NCI-H1694 (cell line): ENCODE measurements around the gene TPRG1.
"Not testable (repeated sequence)": the region's sequence is repeated elsewhere in the genome, so short reads cannot be mapped to it uniquely, and the experiment has no call there.

Experiments
- DNase-seq: peaks from one replicate; lab custom pipeline; 2025; lab: John Stamatoyannopoulos, UW

The TPRG1 gene

DNA sequence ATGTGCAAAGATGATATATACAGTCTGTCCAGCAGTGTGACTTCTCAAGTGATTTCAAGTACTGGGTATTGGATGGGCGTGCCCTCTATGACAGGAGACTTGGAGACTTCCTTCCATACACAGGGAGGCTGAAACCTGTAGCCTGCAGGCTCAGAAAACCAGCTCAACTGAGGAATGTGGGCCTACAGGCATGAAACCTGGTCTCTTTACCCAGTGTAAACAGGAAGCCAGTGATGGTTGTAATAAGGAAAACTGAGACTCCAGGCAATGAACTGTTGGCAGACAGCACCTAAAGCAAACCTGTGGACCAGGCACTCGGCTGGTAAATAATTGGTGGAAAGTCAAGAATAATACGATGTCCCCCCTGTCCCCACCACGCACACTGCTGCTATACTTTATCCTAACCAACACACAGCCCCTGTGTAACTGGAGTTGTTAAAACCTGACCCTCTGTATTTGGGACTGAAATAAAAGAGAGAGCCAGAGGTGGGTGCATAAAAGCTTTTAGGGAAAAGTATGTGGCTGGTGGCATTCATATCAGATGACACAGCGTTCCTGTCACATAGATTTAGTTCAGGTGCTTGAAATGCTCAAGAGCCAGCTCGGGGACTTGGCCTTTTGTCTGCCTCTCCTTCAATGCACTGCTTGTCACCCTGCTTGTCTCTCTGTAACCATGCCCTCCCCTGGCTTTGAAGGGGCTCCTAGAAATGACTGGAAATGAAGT, 144.7 kb downstream of the TPRG1 start:
- no peak for DNase-seq

DNA sequence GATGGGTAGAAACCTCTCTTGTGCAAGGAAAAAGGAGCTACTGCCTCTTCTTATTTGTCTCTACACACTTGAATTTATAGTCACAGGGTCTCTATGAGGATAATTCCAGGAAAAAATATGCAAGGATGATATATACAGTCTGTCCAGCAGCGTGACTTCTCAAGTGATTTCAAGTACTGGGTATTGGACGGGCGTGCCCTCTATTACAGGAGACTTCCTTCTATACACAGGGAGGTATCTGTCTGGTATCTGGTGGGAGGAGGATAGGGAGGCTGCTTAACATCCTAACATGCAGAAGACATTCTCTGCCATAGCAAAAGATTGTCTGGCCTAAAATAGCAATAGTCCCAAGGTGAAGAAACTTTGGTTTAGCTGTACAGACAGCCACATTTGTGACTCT, 146.1 kb downstream of the TPRG1 start:
- DNase-seq: no peak

DNA sequence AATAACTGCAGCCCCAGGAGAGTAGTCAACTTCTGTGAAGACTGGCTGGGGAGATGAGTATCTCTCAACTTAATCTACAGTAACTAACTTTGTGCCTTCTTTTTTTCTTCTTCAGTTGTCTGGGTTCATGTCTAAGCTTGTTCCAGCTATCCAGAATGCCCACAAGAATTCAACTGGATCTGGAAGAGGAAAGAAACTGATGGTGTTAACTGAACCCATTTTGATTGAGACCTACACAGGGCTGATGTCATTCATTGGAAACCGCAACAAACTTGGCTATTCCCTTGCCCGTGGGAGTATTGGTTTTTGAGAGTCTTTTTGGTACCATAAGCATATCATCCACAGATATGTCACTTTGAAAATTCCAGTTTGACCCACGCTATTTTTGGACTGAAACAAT, 148.7 kb downstream of the TPRG1 start:
- DNase-seq: no peak

DNA sequence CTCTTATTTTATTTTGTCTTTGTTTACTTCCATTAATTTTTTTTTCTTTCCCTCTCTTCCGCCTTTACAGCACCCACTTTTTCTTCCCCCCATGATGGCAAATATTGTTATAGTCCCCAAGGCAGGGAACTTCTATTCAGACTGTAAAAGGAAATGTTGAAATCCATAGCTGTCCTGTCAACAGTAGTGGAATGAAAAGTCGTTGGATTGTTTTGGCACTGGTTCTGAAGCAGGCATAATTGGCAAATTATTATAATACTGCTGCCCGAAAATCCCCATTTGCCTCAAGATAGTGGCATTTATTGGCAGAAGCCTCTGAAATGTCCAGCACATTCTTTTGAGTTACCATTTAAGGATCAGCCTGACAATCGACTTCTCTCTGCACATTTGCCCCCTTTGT, 150.6 kb downstream of the TPRG1 start:
- DNase-seq: no peak

DNA sequence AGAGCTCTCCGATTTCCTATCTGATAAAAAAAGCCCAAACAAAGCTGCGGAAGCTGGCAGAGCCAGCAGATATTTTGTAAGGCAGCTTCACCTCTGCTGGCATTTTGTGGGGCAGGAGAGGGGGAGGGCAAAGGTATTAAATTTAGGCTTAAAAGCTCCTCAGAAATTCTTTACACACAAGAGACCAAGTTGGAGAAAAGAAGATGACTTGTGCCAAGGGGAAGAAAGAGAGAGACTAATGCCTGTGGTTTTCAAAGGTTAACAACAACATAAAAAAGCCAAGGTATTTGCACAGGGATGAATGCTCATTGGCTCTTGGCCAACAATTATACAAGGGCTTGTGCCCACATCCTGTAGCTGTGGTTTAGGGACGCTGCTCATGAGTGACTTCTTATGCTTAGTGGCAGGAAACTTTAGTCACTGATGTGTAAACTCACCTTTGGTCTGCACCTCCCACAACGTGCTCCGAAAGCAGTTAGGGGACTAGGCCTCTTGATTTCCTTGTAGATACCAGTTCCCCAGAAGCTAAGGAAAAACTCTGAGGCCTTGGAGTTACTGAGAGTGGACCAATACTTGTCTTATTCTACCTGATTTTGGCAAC, 152.9 kb downstream of the TPRG1 start:
- no peak for DNase-seq

DNA sequence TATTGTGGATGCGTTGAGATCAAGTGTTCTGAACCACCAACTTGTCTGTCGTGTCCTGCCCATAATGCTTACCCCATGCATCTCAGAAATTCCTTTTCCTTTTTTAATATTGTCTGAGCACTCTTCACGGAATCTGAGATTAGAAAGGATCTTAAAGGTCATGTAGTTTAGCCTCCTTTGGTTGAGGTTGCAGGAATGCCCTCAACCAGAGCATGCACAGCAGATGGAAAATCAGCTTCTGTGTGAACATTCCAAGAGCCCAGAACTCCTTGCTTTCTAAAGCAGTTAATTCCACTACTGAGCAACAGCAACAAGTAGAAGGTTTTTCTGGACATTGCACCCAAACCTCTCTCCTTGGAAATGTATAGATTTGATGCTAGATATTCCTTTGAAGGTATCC, 153.7 kb downstream of the TPRG1 start:
- DNase-seq: no peak

DNA sequence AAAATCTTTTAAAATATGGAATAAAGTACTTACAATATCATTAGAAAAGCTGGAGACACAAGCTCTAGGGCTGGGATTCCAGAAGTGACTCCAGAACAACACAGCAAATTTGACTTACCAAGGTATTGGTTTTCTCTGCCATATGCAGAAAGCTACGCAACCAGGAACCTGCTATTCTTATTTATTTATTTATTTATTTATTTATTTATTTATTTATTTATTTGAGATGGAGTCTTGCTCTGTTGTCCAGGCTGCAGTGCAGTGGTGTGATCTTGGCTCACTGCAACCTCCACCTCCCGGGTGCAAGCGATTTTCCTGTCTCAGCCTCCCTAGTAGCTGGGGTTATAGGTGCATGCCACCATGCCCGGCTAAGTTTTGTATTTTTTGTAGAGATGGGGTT, 157.9 kb downstream of the TPRG1 start:
- DNase-seq: not testable (repeated sequence)

DNA sequence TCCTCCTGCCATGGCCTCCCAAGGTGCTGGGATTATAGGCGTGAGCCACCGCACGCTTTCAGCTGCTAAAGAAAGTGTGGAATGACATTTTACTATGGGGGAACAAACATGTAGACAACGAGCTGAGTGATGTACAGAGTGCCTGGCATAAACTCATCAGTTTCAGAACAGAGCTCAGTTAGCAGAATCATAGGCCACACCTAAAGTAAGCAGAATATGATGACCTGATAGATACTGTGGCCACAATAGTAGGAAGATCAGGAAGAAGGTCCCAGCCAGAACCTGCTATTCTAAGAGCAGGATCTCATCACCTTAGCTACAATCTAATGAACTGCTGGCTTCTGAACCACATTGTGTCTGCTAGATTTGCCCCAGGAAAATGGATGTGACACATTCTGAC, 158.3 kb downstream of the TPRG1 start:
- no peak for DNase-seq

DNA sequence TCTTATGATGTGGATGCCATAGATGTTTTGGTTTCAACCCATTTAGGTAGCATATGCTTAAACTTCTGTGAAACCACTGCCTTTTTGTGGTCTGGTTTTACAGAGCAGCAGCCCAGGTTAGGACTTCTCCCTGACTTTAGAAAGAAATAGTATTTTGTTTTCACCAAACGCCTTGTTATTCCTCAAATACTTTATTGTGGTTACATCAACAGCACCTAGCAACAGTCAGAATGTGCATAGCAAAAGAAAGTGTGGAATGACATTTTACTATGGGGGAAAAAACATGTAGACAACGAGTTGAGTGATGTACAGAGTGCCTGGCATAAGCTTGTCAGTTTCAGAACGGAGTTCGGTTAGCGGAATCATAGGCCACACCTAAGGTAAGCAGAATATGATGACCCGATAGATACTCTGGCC, 159.2 kb downstream of the TPRG1 start:
- no peak for DNase-seq

DNA sequence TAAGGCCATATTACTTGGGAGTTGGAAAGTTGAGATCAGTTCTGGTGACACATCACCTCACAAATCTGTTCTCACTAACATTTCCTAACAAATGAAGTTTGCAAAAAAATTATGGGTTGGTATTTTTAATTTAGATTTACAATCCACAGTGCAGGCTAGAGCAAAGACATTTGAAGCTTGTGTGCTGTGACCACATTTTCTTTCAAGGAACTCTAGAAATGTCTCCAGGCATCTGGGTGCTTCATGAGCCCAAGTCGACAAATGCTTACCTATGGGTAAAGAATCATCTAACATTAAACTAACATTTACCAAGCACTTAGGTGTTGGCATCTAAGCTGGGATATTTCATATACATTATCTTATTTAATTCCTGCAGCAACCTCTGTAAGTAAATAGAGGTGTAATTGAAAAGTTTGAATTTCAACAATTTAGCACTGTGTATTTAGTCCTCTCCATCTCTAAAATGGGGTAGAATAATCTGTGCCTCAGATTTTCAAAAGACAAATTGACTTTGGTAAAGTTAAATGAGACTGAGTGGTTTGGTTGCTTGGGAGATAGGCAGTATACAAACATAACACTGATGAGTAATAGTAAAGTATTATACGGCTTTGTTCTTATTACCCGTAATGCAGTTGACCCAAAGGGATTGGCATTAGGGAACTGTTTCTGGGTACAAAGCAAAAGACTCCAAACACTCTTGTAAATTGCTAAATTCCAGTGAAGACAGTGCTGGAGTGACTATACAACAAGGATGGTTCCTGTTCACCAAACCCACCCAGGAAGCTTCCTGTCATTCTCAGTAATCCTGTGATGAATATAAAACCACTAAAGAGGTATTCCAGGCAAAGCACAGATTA, 162.5 kb downstream of the TPRG1 start:
- DNase-seq: no peak

DNA sequence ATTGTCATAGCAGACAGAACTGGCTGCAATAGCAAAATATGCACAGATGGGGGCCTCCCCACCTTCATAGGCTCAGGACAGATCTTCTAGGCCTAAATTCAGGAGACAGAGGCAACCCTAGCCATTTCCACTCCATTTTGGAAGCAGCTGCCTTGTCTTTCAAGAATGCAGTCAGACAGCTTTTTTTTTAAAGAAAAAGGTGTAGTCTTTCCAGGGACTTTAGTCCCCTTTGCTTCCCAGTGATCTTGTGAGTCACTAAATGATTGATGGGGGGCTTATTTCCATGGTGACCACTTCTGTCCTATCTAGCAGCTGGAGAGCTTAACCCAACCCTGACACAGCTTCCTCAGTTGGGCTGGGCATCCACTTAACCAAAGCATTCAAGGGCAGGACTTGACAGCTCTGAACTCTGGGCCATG, 165.9 kb downstream of the TPRG1 start:
- DNase-seq: no peak

DNA sequence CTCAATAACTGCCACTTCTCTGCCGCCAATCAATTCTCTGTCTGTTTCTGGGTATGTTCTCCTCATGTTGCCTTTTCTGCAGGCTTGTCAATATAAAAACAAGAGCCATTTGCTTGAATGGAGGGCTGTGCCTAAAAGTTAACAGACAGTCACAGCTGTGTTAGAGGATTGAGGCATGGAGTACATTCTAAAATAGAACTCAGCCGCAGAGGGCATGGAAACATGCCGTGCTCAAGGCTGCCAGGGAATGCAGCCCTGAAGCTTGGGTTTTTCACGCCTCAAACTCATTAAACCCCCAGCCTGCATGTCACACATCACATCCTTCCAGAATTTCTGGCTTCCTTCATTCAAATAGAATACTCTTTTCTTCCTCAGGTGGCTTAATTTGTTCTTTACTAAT, 166.6 kb downstream of the TPRG1 start:
- DNase-seq: no peak

DNA sequence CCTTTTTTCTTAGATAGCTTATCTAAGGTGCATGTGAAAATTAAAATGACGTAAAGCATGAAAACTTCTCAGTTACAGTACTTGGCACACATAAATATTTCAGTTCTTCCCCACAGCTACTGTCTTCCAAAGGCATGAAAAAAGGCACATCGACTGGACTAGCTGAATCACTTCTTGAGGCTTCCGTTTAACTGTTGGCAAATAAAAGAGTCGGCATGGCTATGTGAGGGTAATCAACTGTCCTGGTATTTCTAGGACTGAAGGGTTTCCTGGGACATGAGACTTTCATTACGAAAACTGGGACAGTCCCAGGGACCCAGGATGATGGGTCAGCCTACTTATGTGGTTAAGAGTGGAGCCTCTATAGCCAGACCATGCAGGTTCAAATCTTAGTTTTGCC, 168.2 kb downstream of the TPRG1 start:
- DNase-seq: no peak

DNA sequence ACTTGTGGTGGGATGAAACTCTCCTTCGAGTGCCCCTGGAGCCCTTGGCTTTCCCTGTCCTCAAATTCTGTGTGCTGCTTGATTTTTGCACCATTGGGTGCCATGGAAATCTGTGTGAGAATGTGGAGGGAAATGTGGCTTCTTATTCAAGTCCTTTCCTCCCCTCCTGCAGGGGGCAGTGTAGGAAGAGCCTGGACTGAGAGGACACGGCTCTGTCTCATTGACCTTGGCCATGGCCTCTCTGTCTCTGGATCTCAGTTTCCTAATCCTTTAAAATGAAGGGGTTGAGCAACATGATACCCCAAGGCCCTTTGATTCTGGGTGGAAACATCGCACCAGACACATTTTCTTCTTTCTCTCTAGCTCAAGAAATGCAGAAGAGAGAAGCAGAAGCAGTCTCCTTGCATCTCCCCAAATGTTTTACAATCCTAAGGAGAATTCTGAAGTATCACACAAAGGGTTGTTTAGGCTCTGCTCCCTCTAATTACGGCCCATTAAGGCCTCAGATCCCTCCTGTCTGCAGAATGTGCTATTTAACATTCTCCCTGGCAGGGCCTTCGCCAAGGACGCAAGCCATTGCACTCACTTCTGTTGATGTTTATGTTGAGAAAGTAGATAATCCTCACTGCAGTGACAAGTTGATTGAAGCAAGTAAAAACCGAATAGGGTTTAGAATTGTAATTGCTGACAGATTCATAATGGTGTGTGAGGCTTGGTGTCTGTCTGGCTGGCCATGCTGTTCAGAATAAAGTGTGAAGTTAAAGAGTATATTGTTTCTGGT, 169.1 kb downstream of the TPRG1 start:
- no peak for DNase-seq

DNA sequence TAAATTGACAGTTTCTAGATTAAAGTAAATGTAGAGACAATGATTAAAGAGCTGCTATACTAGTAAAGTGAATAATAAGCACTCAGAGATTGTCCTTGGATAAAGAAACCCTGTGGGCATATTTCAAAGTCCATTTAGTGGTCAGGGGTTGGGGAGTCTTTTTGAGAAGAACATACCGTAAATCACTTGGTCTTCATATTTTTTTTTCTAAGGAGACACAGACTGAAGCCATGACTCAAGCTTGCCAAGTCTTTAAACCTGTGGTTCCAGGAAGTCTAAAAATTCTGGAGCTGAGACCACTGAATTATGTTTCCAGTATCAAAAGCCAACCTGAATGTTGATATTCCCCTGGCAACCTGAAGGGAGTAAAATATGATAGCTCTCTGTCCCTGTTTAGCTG, 171.0 kb downstream of the TPRG1 start:
- DNase-seq: no peak

DNA sequence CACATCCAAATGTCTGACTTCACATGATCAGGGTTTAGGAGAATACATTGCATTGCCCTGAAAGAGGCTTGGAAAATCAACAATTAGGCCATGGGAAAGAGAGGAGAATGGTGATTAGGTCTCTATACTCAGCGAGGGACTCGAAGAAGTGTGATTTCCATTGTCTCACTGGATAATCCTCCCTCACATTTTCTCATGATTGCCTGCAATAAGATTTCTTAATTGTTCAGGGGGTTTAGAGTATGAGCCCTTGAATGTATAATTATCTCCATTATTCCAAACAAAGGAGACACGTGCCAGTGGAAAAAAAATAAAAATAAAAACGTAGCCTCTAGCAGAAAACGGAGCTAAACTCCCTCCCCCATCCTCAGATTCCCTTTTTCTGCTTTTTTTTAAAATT, 173.2 kb downstream of the TPRG1 start:
- DNase-seq: no peak

DNA sequence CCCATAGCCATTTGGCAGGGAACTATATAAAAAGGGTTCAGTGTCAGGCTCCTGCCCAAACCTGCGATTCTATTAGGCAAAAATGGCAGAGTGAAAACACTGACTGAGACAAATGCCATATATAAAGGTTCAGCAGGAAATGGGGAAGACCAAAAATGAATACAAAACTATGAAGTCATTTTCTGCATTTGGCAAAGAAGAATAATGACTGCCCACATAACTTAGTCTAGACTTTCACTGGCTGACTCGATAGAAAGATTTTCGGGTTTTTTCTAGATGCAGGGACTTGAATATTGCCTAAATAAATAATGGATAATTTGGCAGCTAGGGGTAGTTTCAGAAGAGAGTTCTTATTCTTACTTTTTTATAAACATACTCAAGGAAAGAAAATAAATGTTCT, 178.0 kb downstream of the TPRG1 start:
- no peak for DNase-seq

DNA sequence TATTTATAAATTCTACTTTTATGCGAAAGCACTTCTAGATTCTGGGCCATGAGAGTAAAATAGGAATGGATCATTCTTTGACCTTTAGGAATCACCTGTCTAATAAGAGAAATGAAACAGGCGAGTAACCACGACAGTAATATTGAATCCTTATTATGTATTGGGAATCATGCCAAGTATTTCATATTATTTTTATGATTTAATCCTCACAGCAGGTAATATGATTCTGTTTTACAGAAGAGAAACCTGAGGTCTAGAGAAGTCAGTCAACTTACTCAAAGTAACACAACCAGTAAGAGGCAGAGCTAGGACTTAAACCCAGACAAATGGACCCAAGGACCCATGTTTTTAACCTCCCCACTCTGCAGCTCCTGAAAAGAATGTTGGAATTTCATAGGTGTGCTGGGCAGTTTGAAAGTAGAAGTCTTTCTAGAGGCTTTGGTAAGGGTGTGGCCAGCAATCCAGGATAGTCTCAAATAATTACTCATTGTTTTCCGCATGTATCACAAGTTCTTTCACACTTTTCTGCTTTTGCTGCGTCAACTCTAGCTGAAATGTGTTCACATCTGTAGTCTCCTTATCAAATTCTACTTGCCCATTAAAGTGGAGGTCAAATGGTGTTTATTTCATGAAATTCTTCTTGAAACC, 181.7 kb downstream of the TPRG1 start:
- no peak for DNase-seq

DNA sequence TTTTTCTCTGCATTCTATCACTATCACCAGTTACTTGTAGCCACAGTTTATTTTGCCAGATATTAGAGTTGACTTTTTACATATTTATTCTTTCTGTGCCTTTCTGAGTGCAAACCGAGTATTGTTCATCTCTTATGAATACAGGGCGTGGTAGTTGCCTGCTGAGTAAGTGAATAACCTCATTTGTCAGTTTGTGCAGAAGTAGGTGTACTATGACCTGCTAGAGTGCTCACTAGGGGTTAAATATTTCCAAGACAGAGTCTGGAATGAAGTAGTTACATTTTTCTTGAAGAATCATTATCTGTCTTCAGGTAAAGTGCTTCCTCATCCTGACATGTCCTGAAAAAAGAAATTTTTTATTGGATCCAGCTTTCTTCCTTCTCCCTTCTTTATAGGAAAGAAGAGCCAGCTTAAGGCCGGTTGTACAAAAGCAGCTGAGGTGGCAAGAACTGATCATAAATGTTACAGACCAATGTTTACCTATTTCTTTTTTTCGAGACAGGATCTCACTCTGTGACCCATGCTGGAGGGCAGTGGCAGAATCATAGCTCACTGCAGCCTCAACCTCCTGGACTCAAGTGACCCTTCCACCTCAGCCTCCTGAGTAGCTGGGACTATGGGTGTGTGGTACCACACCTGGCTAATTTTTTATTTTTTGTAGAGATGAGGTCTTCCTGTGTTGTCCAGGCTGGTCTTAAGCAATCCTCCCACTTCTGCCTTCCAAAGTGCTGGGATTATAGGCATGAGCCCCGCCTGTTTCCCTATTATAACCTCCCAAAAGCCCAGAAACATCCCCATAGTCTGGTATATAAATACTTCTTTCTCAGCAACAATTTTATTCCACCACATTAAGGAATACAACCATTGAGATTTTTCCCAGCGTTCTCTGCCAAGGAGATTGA, 182.5 kb downstream of the TPRG1 start:
- DNase-seq: no peak

DNA sequence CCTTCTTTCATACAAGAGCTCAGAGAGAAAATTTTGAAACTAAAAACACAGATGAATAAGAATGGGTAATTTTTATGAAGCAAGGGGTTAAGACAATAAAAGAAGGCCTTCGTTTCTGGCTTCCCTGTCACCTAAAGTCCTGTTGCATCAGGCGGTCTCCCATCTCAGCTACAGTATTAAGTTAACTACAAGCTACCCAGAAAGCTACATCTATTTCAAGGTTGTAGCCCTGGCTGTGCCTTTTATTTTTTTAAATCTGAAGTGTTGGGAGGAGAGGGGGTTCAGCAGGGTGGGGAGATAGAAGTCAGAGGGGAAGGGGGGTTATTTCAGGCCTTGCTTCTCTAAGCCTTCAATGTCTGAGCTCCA, 183.3 kb downstream of the TPRG1 start:
- no peak for DNase-seq
